GM23338 (cell line): ENCODE results near the gene SLX4IP. TPM values are rescaled to one million over a fixed set of nuclear protein-coding genes. Genes with fewer than 3 reads are reported as not detected.

Source experiments
- ATAC-seq: fragments of 200-7000 bp; cut with Tn5 transposase; 3 replicates; pipeline ENCODE4 v1.9.1; 2020
- DNase-seq: peaks from one replicate; pipeline ENCODE4 v3.0.0-alpha.2; 2015; ENCODE audit warnings: low spot score
- H2AFZ ChIP-seq: fragments of 200-600 bp; sonication (generic); 2 replicates; pipeline ENCODE4 v1.8.0; 2016; ENCODE audit warnings: antibody characterized with exemption, mild to moderate bottlenecking, moderate library complexity
- H3F3A ChIP-seq: fragments of 200-600 bp; sonication (generic); replicated peaks from 2 replicates; pipeline ENCODE4 v1.8.0; 2017; ENCODE audit warnings: antibody characterized with exemption, mixed run types, low read depth
- H3K27ac ChIP-seq: fragments of 200-600 bp; sonication (generic); 2 replicates; pipeline ENCODE4 v1.6.1; 2016; ENCODE audit warnings: low read depth
- H3K27me3 ChIP-seq: fragments of 200-600 bp; sonication (generic); 2 replicates; pipeline ENCODE4 v1.8.0; 2016; ENCODE audit warnings: mild to moderate bottlenecking, mixed run types, moderate library complexity; ENCODE audit not compliant: insufficient read depth
- H3K36me3 ChIP-seq: fragments of 200-600 bp; sonication (generic); 2 replicates; pipeline ENCODE4 v1.8.0; 2016; ENCODE audit warnings: mild to moderate bottlenecking; ENCODE audit not compliant: insufficient read depth
- H3K4me1 ChIP-seq: fragments of 200-600 bp; sonication (generic); 2 replicates; pipeline ENCODE4 v1.8.0; 2016; ENCODE audit warnings: mild to moderate bottlenecking, moderate library complexity; ENCODE audit not compliant: insufficient read depth
- H3K4me2 ChIP-seq: fragments of 200-600 bp; sonication (generic); 2 replicates; pipeline ENCODE4 v1.7.1; 2017; ENCODE audit warnings: mixed run types
- H3K4me3 ChIP-seq: fragments of 200-600 bp; sonication (generic); 2 replicates; pipeline ENCODE4 v1.6.1; 2016; ENCODE audit warnings: mixed run types
- H3K79me2 ChIP-seq: fragments of 200-600 bp; sonication (generic); replicated peaks from 2 replicates; pipeline ENCODE4 v1.8.0; 2017; ENCODE audit warnings: mild to moderate bottlenecking; ENCODE audit not compliant: insufficient read depth
- H3K9me2 ChIP-seq: fragments of 200-600 bp; sonication (generic); 2 replicates; pipeline ENCODE4 v1.8.0; 2017; ENCODE audit not compliant: insufficient read depth
- H4K20me1 ChIP-seq: fragments of 200-600 bp; sonication (generic); replicated peaks from 2 replicates; pipeline ENCODE4 v1.8.0; 2017; ENCODE audit warnings: mild to moderate bottlenecking; ENCODE audit not compliant: insufficient read depth
- H3K27ac Mint-ChIP-seq: 2 replicates; pipeline ENCODE4 v1.8.0; 2020; ENCODE audit warnings: inconsistent platforms, mild to moderate bottlenecking, moderate library complexity, mixed read lengths
- H3K27me3 Mint-ChIP-seq: 3 replicates; pipeline ENCODE4 v1.8.0; 2022; ENCODE audit warnings: low read depth, mild to moderate bottlenecking, moderate library complexity, mixed read lengths, inconsistent platforms; ENCODE audit not compliant: insufficient read depth, poor library complexity
- H3K36me3 Mint-ChIP-seq: 3 replicates; pipeline ENCODE4 v1.8.0; 2021; ENCODE audit warnings: low read depth, mild to moderate bottlenecking, inconsistent platforms, moderate library complexity, mixed read lengths
- H3K4me1 Mint-ChIP-seq: 3 replicates; pipeline ENCODE4 v1.8.0; 2020; ENCODE audit warnings: mild to moderate bottlenecking, inconsistent platforms, mixed read lengths
- H3K4me3 Mint-ChIP-seq: 3 replicates; pipeline ENCODE4 v1.8.0; 2021; ENCODE audit warnings: moderate library complexity, mild to moderate bottlenecking, inconsistent platforms, mixed read lengths
- H3K9me3 Mint-ChIP-seq: 3 replicates; pipeline ENCODE4 v1.8.0; 2020; ENCODE audit warnings: moderate library complexity, mild to moderate bottlenecking, inconsistent platforms, mixed read lengths
- CREB1 ChIP-seq: fragments of 250-450 bp; sonication (Bioruptor Pico); IDR thresholded peaks from 2 replicates; pipeline ENCODE4 v1.5.0; 2020; ENCODE audit warnings: low read depth, mild to moderate bottlenecking, moderate library complexity
- CTCF ChIP-seq, 2 experiments: fragments of 200-600 bp in 1 of 2; sonication (generic) in 1 of 2; conservative IDR thresholded peaks; 2 replicates each; pipeline versions ENCODE4 v1.5.1 to v1.6.1; 2016 to 2017; ENCODE audit warnings: antibody characterized with exemption in 2 of 2, low read depth in 2 of 2, mild to moderate bottlenecking in 2 of 2, moderate library complexity in 1 of 2
- ETS1 ChIP-seq: IDR thresholded peaks from 2 replicates; pipeline ENCODE4 v1.6.1; 2016; ENCODE audit warnings: antibody characterized with exemption
- EZH2 ChIP-seq: fragments of 200-600 bp; sonication (generic); IDR thresholded peaks from one replicate; pipeline ENCODE4 v1.8.0; 2017; ENCODE audit warnings: antibody characterized with exemption, mild to moderate bottlenecking, low read depth; ENCODE audit not compliant: unreplicated experiment
- EZH2phosphoT487 ChIP-seq: fragments of 200-600 bp; sonication (generic); IDR thresholded peaks from one replicate; pipeline ENCODE4 v1.8.1; 2018; ENCODE audit warnings: antibody characterized with exemption; ENCODE audit not compliant: unreplicated experiment
- NANOG ChIP-seq: IDR thresholded peaks from 2 replicates; pipeline ENCODE4 v1.6.1; 2016; ENCODE audit warnings: antibody characterized with exemption, borderline replicate concordance
- POLR2AphosphoS5 ChIP-seq: IDR thresholded peaks from 2 replicates; pipeline ENCODE4 v1.6.1; 2016; ENCODE audit warnings: antibody characterized with exemption, low read depth
- REST ChIP-seq: IDR thresholded peaks from one replicate; pipeline ENCODE4 v1.6.1; 2018; ENCODE audit warnings: antibody characterized with exemption; ENCODE audit not compliant: unreplicated experiment
- STAT1 ChIP-seq: IDR thresholded peaks from one replicate; pipeline ENCODE4 v1.6.1; 2016; ENCODE audit warnings: antibody characterized with exemption; ENCODE audit not compliant: unreplicated experiment
- ZNF114 ChIP-seq: fragments of 250-450 bp; sonication (Bioruptor Pico); IDR thresholded peaks from 2 replicates; pipeline ENCODE4 v1.5.0; 2020; ENCODE audit warnings: mild to moderate bottlenecking, moderate library complexity
- ZNF331 ChIP-seq: fragments of 250-450 bp; sonication (Bioruptor Pico); IDR thresholded peaks from 2 replicates; pipeline ENCODE4 v1.5.0; 2020; ENCODE audit warnings: low read depth, mild to moderate bottlenecking, moderate library complexity
- ZNF462 ChIP-seq: fragments of 250-450 bp; sonication (Bioruptor Pico); IDR thresholded peaks from 2 replicates; pipeline ENCODE4 v1.5.0; 2020; ENCODE audit warnings: mild to moderate bottlenecking, moderate library complexity
- polyA plus RNA-seq: library from polyadenylated mRNA; unstranded; fragments of >200 nt; fragmentation: Nextera tagmentation; extraction: Ambion mirVana; gene quantifications from 2 replicates; pipeline ENCODE4 v1.2.1, GENCODE V29; 2016
- total RNA-seq: library from RNA; depleted of rRNA; stranded (reverse); fragments of >200 nt; shearing (Covaris generic); gene quantifications from 2 replicates; pipeline ENCODE4 v1.2.3, GENCODE V29; 2014

Gene SLX4IP
- total and polyA plus RNA-seq, 2 experiments from 2014 or later: 9.1 to 9.8 TPM

- H3K4me3 Mint-ChIP-seq: no peak overlapping the region
These were observed 73.6 kb downstream of the SLX4IP start for GRCh38 chr20:10508468-10509251.

More at GRCh38 chr20:10508468-10509251, 73.6 kb downstream of the SLX4IP start:
- TF ChIP-seq ETS1 (no peak), POLR2AphosphoS5 (no peak), CTCF (conservative IDR thresholded peaks at IDR 0.05; ENCODE audit: low read depth in 2 of 2) (no peak), ZNF114 (no peak), EZH2 (no peak), EZH2phosphoT487 (no peak), STAT1 (no peak), NANOG (no peak), ZNF331 (CRISPR knock-in tag) (no peak), REST (no peak), ZNF462 (CRISPR knock-in tag) (no peak), CREB1 (CRISPR knock-in tag) (no peak)
- Mint-ChIP-seq H3K27me3 (no peaks in the 10 kb centered on the region), H3K36me3 (no peaks in the 10 kb centered on the region), H3K4me1 (peaks cover 43% of the 10 kb centered on the region), H3K27ac (peak overlapping the region; percentile 14; the same call in 1 of the 2 replicates), H3K9me3 (no peaks in the 10 kb centered on the region)
- Histone ChIP-seq H3K4me1 (peaks cover 7% of the 10 kb centered on the region; the same call in 1 of the 2 replicates), H3K36me3 (no peaks in the 10 kb centered on the region), H3K9me2 (peaks cover 5% of the 10 kb centered on the region; the same call in 1 of the 2 replicates), H3K27me3 (no peaks in the 10 kb centered on the region), H3K4me2 (no peak overlapping the region), H2AFZ (no peak overlapping the region), H3K4me3 (no peak overlapping the region), H3K79me2 (peaks cover 17% of the 10 kb centered on the region; the same call in 1 of the 2 replicates), H4K20me1 (no peaks in the 10 kb centered on the region), H3K27ac (no peak overlapping the region), H3F3A (no peaks in the 10 kb centered on the region)
- no peak; the same call in 2 of the 3 replicates for ATAC-seq
- no peak for DNase-seq
